ENCODE results near the gene C17orf107.

- TF ChIP-seq CTCF (IDR thresholded peaks at IDR 0.05; ENCODE audit: insufficient read depth, low read length), result no peak
- no peak; the same call in 1 of the 2 replicates for TF ChIP-seq POLR2AphosphoS5 (IDR thresholded peaks at IDR 0.05; ENCODE audit: low read depth)
- no peak for TF ChIP-seq REST (IDR thresholded peaks at IDR 0.05; ENCODE audit: insufficient replicate concordance, low read depth)
- no peak for TF ChIP-seq SPI1 (IDR thresholded peaks at IDR 0.05; ENCODE audit: borderline replicate concordance, low read depth)
Observed at GRCh38 chr17:4949321-4950074, 50.2 kb downstream of the C17orf107 start.

Data from HL-60 (cell line).